ENCODE results near the gene IFITM5.

DNA sequence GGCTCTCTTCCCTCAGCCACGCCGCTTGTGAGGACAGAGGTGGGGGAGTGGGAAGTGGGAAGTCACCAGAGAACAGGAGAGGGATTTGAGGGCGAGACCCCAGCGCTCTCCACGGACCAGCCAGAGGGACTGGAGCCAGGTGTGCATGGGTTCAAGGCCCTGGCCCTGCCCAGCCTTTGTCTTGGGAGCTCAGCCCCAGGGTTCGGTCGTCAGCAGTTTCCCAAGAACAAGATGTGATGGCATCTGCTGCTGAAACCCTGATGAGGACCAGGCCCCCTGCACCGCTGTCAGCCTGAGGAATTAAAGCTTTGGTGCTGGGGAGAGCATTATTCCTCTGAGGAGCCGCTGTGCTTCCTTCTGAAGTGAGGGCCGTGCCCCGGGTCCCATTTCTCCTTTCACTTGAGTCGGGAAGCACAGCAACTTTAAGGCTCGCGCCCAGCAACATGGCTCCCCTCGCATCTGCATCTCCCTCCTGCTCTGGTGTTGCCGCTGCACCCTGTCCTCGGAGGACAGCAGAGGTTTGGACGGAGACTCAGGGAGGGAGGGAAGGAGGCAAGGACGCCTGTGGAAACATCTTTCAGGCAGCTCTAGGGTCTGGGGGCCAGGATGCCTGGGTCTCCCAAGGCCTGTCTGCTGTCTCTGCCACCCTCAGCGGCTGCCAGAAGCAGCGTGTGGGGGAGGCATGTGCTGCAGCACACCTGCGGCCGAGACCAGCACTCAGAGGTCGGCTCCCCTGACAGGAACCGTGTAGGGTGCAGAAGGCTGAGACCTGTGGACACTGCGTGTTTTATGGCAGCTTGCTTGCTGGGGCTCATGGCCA is 3.8 kb downstream of the IFITM5 start:
- TF ChIP-seq POLR2A (IDR thresholded peaks at IDR 0.05; ENCODE audit: low read depth) (no peak), EP300 (IDR thresholded peaks at IDR 0.05) (no peak)
- TF ChIP-seq, protein P1, sequence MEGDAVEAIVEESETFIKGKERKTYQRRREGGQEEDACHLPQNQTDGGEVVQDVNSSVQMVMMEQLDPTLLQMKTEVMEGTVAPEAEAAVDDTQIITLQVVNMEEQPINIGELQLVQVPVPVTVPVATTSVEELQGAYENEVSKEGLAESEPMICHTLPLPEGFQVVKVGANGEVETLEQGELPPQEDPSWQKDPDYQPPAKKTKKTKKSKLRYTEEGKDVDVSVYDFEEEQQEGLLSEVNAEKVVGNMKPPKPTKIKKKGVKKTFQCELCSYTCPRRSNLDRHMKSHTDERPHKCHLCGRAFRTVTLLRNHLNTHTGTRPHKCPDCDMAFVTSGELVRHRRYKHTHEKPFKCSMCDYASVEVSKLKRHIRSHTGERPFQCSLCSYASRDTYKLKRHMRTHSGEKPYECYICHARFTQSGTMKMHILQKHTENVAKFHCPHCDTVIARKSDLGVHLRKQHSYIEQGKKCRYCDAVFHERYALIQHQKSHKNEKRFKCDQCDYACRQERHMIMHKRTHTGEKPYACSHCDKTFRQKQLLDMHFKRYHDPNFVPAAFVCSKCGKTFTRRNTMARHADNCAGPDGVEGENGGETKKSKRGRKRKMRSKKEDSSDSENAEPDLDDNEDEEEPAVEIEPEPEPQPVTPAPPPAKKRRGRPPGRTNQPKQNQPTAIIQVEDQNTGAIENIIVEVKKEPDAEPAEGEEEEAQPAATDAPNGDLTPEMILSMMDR (IDR thresholded peaks at IDR 0.05), result no peak

Measured in esophagus muscularis mucosa (tissue), 4 donors.